ELF-1 (cell line): ENCODE data around the gene CFAP410.
"Not testable (repeated sequence)": the region's sequence is repeated elsewhere in the genome, so short reads cannot be mapped to it uniquely, and the experiment has no call there.

ENCODE experiments used
- DNase-seq: peaks from one replicate; pipeline ENCODE4 v3.0.0-alpha.2; 2016; ENCODE audit warnings: low read depth, low spot score

CFAP410 gene

GRCh38 chr21:44370027-44370735, 31.0 kb upstream of the CFAP410 start:
- DNase-seq: peak; percentile 56

- peak; percentile 62 for DNase-seq
Measured at GRCh38 chr21:44368711-44369446, 29.7 kb upstream of the CFAP410 start.

GRCh38 chr21:44366586-44367211, 27.5 kb upstream of the CFAP410 start:
- no peak for DNase-seq

- no peak for DNase-seq
Measured at GRCh38 chr21:44365967-44366585, 26.9 kb upstream of the CFAP410 start.

GRCh38 chr21:44365251-44365966, 26.2 kb upstream of the CFAP410 start:
- no peak for DNase-seq

GRCh38 chr21:44364151-44365053, 25.2 kb upstream of the CFAP410 start:
- DNase-seq: no peak

- no peak for DNase-seq
Measured at GRCh38 chr21:44363278-44363677, 24.1 kb upstream of the CFAP410 start.

- DNase-seq: not testable (repeated sequence)
Measured at GRCh38 chr21:44361903-44362302, 22.7 kb upstream of the CFAP410 start.

- DNase-seq: no peak
Measured at GRCh38 chr21:44360159-44360558, 21.0 kb upstream of the CFAP410 start.

- DNase-seq: no peak
Measured at GRCh38 chr21:44359396-44359795, 20.2 kb upstream of the CFAP410 start.

GRCh38 chr21:44357064-44357837, 18.1 kb upstream of the CFAP410 start:
- DNase-seq: no peak

GRCh38 chr21:44356636-44357035, 17.4 kb upstream of the CFAP410 start:
- DNase-seq: no peak

GRCh38 chr21:44356160-44356559, 17.0 kb upstream of the CFAP410 start:
- no peak for DNase-seq

GRCh38 chr21:44354775-44355771, 15.9 kb upstream of the CFAP410 start:
- no peak for DNase-seq

GRCh38 chr21:44354001-44354405, 14.8 kb upstream of the CFAP410 start:
- no peak for DNase-seq

GRCh38 chr21:44353191-44353970, 14.2 kb upstream of the CFAP410 start, which contains the start of gene TRPM2:
TSS of gene TRPM2 (plus strand) at chr21:44353621. CDS start at chr21:44353701, 80 bp downstream.
- no peak for DNase-seq

- DNase-seq: no peak
Measured at GRCh38 chr21:44352253-44352860, 13.2 kb upstream of the CFAP410 start.
